Activated CD4-positive, alpha-beta T cell treated with anti-CD3 and anti-CD28 coated beads, Interleukin-2, amount 50 U/mL, for 24 hours (primary cell): ENCODE measurements around the gene APOC3.

Source experiments
- DNase-seq, 2 donors: peaks; one replicate each; pipeline ENCODE4 v3.0.0-alpha.2; 2020; ENCODE audit warnings: low read depth in 1 of 2, low spot score in 1 of 2

The APOC3 gene

DNA sequence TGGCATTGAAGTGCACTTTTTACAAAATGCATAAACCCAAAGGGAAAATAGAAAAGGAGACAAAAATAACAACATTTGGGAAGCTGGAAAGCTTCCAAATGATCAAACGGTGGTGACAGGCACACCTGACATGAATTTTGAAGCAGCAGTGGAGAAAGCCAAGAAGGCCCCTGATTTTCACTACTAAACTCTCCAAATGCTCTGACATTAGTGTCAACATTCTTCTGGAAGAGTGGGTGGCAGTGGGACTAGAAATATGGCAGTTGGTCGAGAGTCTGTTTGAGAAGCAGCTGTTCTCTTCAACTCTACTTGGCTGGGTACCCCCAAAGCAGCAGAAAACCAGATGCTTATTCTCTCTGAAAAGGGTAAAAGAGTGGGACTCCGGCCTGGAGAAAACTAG, 25.7 kb upstream of the APOC3 start:
- DNase-seq, result no peak

DNA sequence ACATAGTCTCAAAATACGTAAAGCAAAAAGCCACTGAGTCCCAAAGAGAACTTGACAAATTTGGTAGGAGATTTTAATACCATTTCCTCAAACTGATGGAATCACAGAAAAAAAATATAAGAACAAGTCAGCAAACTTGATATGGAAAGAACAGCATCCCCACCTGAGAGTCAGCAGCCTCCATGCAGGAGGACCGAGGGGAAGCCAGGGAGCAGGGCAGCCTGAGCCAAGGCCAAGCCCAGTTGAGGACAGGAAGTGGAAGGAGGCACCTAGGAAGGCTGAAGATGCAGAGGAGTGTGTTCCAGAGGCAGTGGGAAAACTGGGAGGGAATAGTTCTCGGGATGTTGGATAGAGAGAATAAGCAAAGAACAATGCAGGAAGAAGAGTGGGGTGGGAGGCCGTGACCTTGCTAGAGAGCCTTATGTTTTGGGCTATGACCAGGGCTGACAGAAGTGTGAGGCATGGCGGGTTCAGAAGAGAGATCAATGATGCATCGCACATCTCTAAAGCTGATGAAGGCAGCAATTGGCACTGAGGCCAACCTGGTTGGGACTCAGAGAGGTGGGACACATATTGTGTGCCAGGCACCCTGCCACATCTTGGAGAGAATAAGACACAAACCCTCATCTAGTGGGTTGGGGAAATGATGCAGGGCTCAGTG, 22.0 kb upstream of the APOC3 start:
- DNase-seq, result no peak

DNA sequence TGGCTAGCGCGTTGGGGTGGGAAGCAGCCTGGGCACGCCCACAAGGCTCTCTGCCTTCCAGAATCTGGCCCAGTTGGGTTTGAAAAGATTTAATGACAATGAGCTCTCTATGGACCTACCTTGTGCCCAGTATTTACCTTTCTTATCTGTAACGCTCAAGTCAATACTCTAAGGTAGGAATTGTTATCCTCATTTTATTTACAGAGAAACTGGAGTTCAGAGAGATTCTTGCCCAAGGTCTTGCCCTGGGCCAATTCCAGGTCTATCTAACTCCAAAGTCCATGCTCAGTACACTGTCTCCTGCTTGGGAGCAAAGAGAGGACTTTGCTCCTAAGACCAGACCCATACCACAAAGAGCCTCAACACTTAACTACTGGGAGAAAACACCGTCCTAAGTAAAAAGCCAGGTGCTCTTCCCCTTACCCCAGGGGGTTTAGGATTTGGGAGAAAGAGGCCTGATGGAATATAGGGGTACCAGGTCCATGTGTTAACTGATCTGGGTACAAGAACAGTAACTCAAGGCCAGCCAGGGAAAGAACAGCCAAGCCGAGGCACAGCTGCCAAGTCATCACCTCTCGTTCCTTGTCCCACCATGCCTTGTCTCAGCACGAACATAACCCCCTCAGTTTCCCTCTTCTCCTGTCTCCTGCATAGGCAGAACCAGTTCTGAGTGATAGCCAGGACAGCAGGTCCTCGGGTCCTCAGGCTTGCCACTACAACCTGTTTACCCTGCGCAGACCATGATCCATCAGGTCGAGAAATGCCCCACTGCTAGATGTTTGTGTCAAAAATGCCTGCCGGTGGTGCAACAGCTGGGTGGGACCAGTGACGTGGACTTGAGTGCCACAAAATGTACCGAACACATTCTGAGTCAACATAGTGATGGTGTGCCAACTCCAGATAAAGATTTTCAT, 21.2 kb upstream of the APOC3 start:
- no peak for DNase-seq

DNA sequence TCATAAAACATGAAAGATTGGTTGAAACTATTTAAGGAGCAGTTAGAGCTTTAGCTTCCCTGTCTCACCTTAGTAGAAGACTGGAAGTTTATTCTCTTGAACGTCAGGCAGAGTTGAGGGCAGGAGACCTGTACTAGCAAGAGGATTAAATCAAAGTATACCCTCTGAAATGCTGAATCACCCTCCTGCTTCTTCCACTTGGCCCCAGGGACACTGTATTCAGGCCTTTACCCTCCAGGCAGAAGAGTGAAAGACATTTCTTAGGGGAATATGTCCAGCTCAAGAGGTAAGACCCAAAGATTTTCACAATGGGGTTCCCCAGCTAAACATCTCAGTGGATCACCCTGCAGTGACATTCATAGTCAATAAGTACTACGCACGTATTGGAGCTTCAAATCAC, 18.5 kb upstream of the APOC3 start:
- no peak for DNase-seq

DNA sequence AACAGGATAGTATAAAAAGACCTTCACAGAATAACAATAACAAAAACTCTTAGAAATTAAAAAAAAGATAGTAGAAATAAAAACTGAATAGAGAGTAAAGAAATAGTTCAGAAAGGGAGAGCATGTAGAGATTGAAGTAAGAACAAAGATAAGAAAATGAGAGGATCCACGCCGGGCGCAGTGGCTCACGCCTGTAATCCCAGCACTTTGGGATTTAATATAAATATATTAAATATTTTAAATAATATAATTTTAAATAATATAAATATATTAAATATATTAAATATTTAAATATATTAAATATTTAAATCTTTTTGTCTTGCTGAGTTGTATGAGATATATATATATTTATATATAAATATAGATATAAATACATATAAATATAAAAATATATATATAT, 17.6 kb upstream of the APOC3 start:
- no peak for DNase-seq

DNA sequence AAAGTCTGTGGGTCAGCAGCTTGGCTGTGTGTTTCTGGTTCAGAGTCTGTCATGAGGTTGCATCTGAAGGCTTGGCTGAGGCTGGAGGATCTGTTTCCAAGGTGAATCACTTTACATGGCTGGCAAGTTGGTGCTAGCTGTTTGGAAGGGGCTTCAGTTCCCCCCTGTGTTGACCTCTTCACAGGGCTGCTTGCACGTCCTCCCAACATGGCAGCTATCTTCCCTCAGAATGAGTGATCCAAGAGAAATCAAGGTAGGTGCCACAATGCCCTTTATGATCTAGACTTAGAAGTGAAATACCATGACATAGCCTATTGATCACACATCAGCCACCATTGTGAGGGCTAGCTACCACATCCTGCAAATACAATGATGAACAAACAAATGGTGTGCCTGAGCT, 16.5 kb upstream of the APOC3 start:
- no peak for DNase-seq

DNA sequence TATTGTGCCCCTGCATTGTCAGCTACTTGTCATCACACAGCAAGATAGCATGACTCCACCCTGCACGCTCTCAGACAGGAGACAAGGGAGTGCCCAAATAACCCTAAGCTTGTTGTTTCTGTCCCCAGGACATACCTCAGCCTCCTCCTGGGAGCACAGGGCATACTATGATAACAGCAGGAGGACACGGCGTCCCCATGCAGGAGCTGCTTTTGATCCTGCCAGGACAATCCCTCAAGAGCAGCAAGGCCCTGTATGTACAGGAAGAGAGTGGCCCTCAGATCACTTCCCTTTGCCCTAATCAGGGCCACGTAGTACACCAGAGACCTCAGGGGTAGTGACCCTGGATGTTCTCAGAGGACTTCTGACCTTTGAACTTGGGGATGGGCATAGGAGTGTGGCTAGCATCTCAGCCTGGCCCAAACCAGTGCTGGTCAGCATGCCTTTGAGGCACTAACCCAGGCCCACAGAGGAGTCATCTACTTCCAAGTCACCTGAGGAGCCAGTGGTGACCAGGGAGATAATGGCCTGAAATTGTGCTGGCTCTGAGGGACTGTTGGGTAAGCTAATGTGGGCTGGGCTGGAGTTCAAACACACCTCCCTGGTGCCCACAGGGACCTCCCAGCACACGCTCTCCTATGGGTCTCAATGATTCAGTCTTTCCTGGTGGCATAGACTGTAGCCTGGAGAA, 15.8 kb upstream of the APOC3 start:
- DNase-seq, result no peak

DNA sequence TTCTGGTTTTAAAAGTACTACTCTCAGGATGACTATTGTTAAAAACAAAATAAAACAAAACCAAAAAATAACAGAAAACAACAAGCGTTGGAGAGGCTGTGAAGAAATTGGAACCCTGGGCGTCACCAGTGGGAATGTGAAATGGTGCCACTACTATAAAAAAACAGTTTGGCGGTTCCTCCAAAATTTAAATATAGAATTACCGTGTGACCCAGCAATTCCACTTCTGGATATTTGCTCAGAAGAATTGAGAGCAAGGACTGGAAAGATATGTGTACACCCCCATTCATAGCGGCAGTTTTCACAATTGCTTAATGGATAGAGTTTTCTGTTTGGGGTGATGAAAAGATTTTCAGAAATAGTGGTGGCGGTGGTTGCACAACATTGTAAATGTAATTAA, 15.2 kb upstream of the APOC3 start:
- no peak for DNase-seq

DNA sequence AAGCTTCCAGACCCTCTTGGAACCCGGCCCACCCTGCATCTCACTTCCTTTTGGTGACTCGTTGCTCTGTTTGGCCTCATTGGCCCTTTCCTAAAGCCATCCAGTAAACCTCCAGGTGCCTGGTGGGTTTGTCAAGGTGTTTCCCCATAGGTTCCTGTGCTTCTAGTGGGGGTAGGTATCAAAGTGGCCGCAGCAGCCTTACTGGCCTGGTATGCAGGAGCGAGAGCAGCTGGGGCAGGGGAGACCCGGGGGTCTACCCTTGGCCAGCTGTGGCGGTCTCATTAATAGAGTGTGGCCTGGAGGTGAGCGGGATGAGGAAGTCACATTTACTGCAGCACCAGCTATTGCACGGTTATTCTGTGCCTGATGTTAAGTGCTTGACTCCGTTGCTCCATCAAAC, 10.7 kb upstream of the APOC3 start:
- no peak for DNase-seq

DNA sequence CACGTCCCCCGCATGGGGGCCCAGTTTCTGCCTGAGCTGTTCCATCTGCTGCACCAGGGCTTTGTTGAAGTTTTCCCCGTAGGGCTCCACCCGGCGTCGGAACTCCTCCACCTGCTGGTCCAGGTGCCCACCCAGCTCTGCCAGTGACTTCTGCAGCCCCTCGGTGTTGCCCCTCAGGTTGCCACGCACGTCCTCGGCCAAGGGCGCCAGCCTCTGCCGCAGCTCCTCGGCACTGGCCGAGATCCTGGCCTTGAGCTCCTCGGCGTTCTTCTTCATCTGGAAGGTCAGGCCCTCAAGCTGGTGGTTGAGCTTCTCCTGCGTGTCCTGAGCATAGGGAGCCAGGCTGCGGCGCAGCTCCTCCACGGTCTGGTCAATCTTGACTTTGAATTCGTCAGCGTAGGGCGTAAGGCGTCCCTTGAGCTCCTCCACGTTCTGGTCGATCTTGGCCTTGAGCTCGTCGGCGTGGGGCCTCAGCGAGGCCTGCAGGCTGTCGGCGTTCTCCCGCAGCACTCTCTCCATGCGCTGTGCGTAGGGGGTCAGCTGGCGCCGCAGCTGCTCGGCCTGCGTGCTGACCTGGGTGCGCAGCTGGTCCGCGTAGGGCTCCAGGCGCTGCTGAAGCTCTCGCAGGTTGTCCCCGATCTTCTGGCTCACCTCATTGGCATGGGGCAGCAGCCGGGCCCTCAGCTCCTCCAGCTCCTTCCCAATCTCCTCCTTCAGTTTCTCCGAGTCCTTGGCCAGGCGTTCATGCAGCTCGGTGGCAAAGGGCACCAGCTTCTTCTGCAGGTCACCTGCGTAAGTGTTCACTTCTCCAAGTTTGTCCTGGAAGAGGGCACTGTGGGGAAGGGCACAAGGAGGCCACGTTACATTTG, 8.4 kb upstream of the APOC3 start:
- DNase-seq, result no peak

DNA sequence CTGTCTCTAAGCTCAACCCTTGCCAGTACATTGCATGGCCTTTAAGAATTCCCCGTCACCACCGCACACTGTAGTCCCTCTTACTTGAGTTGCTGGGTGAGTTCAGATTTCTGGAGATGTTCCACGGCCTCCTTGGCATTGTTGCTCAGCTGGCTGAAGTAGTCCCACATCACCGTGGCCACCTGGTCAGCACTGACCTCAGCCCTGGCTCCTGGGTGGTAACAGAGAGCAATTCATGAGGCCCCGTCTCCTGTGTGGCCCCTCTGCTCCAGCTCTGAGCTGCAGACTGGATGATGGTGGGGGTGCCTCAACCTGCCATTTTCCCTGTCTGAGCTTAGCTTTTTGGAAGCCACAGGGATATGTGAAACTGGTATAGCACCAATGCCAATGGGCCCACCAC, 7.1 kb upstream of the APOC3 start:
- DNase-seq, result no peak

DNA sequence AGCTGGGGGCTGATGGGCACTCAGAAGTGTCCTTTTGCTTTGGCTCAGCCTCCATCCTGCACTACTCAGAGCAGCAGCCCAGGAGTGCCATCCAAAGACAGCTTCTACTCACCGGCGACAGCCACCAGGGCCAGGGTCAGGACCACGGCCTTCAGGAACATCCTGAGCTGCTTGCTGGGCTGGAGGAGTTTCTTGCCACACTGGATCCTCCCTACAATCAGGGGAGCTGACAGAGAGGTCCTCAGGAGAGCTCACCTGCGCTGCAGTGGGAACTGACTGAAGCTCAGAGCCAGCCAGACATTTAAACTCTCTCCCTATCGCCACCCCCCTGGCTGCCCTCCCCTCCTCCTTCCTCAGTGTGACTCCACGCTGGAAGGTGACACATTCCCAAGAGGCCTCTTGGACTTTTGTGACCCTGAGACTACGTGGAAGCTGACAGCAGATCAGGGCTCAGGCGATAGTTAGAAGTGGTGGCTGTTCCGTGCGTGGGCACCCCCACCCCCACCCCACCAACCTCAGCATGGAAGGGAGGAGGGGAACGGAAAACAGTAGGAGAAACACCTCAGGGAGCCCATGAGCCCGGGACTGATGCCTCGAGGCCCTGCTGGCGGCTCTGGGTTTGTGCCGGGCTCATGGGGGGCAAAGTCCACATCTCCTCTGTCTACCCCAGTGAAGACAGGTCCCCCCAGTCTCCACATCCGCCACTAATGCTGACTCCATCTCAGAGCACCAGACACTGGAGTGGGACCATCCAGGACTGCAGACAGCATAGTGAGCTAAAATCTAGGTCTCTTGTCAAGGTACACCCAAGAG, 6.5 kb upstream of the APOC3 start, which contains the start of gene APOA4:
TSS of gene APOA4 (minus strand) at position 274 of the 813 bp plus-strand sequence. CDS start at position 161, 113 bp downstream.
- DNase-seq, result no peak

DNA sequence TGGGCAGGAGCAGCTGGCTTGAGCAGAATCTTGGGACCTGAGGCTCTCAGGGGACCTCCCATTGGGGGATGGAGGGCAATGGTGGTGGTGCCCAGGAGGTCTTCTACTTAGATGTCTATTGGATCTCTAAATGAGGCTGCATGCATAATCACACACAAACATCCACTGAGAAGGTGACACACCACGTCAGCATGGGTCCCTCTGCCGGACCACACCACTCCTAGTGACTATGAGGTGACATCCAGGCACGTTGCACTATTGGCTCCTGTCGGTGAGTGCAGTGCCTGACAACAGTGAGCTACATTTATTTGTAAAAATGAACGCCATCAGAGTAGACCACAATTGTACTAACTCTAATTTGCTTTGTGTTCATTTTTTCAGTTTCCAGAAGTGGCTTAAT, 4.3 kb upstream of the APOC3 start:
- DNase-seq, result no peak

DNA sequence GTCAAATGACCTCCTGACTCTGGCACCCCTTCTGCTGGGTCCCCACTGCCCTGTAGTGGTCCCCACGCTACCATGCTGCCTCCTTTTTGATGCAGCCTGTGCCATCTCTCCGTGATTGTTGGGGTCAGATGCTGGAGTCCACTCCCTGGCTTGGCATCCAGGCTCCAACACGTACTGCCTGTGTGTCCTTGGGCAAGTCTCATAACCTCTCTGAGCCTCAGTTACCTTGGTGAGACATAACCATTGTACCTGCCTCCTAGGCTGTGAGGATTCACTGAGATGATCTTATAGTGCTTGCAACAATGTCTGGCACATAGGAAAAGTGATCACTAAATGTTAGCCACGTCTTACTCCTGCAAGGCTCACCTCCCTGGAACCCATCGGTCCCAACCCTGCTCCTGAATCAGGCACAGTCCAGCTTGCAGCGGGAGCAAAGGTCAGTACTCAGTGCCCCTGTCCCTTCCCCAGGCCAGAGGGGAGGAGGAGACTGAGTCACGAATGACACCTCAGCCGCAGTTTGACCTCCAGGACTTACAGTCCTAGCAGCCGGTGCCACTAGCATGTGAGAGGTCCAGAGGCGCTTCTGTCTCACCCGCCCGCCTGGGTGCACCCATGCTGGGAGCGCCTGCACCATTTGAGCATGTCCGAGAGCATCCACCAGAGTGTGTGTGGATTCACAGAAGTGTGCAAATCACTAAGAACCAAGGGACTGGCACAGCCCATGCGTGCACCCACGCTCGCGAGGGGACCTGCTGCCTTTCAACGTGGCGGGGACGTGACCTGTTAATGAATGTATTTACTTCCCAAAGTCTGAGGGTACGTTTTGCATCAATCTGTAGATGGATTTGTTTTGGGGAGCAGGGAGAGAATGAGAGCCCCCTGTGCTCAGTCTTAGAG, 3.6 kb upstream of the APOC3 start:
- DNase-seq, result no peak

DNA sequence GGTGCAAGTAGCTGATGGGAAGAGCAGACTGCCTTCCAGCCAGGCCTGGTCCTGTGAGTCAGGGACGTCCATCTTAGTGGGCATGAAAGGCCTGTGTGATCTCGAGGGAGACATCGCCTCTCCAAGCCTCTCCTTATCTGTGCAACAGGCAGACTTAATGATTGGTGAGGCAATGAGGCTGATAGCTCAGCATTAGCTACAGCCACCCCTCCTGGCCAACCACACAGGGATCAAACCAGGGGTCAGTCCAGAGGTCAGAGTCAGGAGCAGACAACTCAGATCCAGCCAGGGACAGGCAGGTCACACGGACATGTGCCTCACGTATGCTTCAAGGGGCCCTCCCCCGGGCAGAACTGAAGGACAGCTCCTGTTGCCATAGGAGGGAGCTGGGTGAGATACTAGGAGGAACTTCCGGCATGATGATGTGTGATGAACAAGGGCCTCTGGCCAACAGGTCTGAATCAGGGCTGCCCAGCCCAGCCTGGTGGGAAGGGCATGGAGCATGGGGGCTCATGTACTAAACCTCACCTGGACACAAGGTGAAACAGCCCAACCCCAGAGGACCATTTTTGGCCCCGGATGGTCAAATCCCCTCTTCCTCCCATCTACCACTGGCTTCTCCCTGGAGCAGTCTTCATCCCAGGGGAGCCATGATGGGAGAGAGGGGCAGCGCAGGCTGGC, 2.8 kb upstream of the APOC3 start:
- no peak for DNase-seq

DNA sequence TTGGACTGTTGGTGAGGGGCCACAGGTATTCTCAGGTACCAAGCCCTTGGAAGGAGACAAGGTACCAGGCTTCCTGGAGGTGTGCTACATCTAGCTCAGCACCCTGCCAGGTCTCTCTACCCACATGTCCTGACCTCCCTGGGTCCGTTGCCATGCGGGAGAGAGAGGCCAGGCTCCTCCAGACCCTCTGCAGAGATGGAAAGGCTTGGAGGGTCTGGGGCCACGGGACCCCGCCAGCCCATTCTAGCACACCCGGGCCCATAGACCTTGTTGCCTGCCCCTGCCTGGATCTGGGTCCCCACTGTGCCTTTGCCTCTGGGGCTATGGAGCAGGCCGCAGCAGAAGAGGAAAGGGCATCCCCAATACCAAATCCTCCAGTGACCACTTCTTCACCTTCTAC, 2.2 kb upstream of the APOC3 start:
- DNase-seq, result no peak

DNA sequence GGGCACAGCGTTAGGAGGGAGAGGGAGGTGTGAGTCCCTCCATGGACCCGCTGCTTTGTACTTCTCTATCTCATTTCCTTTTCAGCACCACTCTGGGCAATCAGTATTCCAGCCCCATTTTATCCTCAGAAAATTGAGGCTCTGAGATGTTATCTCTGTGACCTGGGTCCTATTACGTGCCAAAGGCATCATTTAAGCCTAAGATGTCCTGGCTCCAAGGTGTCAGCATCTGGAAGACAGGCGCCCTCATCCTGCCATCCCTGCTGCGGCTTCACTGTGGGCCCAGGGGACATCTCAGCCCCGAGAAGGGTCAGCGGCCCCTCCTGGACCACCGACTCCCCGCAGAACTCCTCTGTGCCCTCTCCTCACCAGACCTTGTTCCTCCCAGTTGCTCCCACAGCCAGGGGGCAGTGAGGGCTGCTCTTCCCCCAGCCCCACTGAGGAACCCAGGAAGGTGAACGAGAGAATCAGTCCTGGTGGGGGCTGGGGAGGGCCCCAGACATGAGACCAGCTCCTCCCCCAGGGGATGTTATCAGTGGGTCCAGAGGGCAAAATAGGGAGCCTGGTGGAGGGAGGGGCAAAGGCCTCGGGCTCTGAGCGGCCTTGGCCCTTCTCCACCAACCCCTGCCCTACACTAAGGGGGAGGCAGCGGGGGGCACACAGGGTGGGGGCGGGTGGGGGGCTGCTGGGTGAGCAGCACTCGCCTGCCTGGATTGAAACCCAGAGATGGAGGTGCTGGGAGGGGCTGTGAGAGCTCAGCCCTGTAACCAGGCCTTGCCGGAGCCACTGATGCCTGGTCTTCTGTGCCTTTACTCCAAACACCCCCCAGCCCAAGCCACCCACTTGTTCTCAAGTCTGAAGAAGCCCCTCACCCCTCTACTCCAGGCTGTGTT, 829 bp upstream of the APOC3 start:
- no peak for DNase-seq
